Nephron progenitor cell (in vitro differentiated cells): ENCODE results near the gene CCDC152.

Experiments
- DNase-seq: peaks from one replicate; pipeline ENCODE4 v3.0.0; 2021
- H3K27ac Mint-ChIP-seq: 2 replicates; pipeline ENCODE4 v1.8.0; 2021; ENCODE audit warnings: mild to moderate bottlenecking, moderate library complexity, mixed read lengths
- H3K27me3 Mint-ChIP-seq: 2 replicates; pipeline ENCODE4 v1.8.0; 2021; ENCODE audit warnings: mild to moderate bottlenecking, low read depth, mixed read lengths; ENCODE audit not compliant: poor library complexity
- H3K36me3 Mint-ChIP-seq: 2 replicates; pipeline ENCODE4 v1.8.0; 2021; ENCODE audit warnings: low read depth, mixed read lengths
- H3K4me1 Mint-ChIP-seq: 2 replicates; pipeline ENCODE4 v1.8.0; 2021; ENCODE audit warnings: mixed read lengths
- H3K4me3 Mint-ChIP-seq: 2 replicates; pipeline ENCODE4 v1.8.0; 2021; ENCODE audit warnings: mild to moderate bottlenecking, moderate library complexity, mixed read lengths
- H3K9me3 Mint-ChIP-seq: 2 replicates; pipeline ENCODE4 v1.8.0; 2021; ENCODE audit warnings: mild to moderate bottlenecking, moderate library complexity, mixed read lengths
- TF ChIP-seq, protein P1 (sequence below): fragments of 200-600 bp; sonication (generic); IDR thresholded peaks from 2 replicates; pipeline ENCODE4 v1.5.0; 2021; ENCODE audit warnings: antibody characterized with exemption

CCDC152 gene

DNA sequence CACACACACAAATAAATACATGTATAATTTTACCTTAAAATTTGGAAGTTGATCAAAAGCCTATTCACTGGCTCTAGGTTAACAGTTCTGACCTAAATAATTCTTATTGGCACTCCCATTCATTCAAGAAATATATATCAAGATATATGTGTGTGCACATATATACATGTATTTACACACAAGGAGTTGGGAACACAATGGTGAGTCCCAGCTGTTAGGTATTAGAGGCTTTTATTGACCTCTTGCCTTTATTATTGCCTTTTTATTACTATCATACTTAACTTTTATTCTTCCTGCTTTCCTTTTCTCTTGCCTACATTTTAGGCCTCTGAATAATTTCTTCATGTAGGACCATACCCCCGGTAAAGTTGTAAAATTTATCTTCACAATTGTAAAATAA is 25.0 kb downstream of the CCDC152 start:
- no peak overlapping the region for H3K4me3 Mint-ChIP-seq
- TF ChIP-seq, protein P1, sequence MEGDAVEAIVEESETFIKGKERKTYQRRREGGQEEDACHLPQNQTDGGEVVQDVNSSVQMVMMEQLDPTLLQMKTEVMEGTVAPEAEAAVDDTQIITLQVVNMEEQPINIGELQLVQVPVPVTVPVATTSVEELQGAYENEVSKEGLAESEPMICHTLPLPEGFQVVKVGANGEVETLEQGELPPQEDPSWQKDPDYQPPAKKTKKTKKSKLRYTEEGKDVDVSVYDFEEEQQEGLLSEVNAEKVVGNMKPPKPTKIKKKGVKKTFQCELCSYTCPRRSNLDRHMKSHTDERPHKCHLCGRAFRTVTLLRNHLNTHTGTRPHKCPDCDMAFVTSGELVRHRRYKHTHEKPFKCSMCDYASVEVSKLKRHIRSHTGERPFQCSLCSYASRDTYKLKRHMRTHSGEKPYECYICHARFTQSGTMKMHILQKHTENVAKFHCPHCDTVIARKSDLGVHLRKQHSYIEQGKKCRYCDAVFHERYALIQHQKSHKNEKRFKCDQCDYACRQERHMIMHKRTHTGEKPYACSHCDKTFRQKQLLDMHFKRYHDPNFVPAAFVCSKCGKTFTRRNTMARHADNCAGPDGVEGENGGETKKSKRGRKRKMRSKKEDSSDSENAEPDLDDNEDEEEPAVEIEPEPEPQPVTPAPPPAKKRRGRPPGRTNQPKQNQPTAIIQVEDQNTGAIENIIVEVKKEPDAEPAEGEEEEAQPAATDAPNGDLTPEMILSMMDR = no peak
- no peak overlapping the region for H3K27ac Mint-ChIP-seq
- no peak for DNase-seq
- no peaks in the 10 kb centered on the region for H3K4me1 Mint-ChIP-seq
- H3K27me3 Mint-ChIP-seq = no peaks in the 10 kb centered on the region
- peaks cover 19% of the 10 kb centered on the region for H3K9me3 Mint-ChIP-seq
- peaks cover 3% of the 10 kb centered on the region for H3K36me3 Mint-ChIP-seq

DNA sequence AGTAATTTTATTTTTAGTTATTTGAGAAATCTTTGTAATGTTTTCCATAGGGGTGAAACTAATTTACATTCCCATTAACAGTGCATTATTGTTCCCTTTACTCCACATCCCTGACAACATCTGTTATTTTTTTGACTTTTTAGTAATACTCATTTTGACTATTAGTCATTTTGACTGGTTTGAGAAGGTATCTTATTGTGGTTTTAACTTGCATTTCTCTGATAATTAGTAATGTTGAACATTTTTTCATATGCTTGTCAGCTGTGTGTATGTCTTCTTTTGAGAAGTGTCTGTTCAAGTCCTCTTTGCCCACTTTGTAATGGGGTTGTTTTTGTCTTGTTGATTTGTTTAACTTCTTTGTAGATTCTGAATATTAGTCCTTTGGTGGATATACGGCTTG is 27.5 kb downstream of the CCDC152 start:
- TF ChIP-seq, protein P1 = no peak
- H3K27ac Mint-ChIP-seq = no peak overlapping the region
- DNase-seq = no peak
- H3K9me3 Mint-ChIP-seq = peaks cover 36% of the 10 kb centered on the region
- peaks cover 12% of the 10 kb centered on the region for H3K36me3 Mint-ChIP-seq
- no peak overlapping the region for H3K4me3 Mint-ChIP-seq
- H3K4me1 Mint-ChIP-seq = no peaks in the 10 kb centered on the region
- no peaks in the 10 kb centered on the region for H3K27me3 Mint-ChIP-seq

DNA sequence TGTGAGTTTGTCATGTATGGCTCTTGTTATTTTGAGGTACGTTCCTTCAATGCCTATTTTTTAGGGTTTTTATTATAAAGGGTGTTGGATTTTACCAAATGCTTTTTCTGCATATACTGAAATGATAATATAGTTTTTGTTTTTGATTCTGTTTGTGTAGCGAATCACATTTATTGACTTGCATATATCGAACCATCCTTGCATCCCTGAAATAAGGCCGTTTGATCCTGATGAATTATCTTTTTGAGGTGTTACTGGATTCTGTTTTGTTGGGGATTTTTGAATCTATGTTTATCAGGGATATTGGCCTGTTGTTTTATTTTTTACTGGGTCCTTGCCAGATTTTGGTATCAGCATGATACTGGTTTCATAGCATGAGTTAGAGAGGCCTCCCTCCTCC is 29.1 kb downstream of the CCDC152 start:
- H3K9me3 Mint-ChIP-seq = peaks cover 42% of the 10 kb centered on the region
- DNase-seq = no peak
- H3K36me3 Mint-ChIP-seq = peaks cover 12% of the 10 kb centered on the region
- TF ChIP-seq, protein P1 = no peak
- H3K4me1 Mint-ChIP-seq = no peaks in the 10 kb centered on the region
- H3K4me3 Mint-ChIP-seq = no peak overlapping the region
- H3K27me3 Mint-ChIP-seq = no peaks in the 10 kb centered on the region
- H3K27ac Mint-ChIP-seq = no peak overlapping the region

DNA sequence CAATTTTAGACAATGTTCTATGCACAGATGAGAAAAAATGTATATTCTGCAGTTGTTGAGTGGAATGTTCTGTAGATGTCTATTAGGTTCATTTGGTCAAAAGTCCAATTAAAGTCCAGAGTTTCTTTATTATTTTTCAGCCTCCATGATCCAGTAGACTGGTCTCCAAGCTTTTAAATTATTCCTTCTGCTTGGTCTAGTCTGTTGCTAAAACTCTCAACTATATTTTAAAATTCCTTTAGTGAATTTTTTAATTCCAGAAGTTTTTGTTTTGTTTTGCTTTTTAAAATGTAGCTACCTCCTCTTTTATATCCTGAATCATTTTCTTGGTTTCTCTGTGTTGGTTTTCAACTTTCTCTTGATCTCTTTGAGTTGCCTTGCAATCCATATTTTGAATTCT is 30.5 kb downstream of the CCDC152 start:
- TF ChIP-seq, protein P1 = no peak
- no peak for DNase-seq
- Mint-ChIP-seq H3K27me3 (no peaks in the 10 kb centered on the region), H3K4me3 (no peak overlapping the region), H3K27ac (no peak overlapping the region), H3K36me3 (peaks cover 12% of the 10 kb centered on the region), H3K4me1 (no peaks in the 10 kb centered on the region), H3K9me3 (peaks cover 42% of the 10 kb centered on the region)

DNA sequence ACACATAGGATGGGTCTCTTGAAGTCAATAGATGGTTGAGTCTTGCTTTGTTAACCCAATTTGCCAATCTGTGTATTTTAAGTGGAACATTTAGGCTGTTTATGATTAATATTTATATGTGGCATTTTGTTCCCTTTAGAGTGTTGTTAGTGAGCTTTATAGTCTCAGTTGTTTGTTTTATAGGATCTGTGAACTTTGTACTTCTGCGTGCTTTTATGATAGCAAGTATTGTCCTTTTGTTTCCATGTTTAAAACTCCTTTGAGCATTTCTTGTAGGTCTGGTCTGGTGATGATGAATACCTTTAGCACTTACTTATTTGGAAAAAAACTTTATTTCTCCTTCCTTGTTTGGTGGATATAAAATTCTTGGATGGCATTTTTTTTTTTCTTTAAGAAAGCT is 31.2 kb downstream of the CCDC152 start:
- no peak for DNase-seq
- Mint-ChIP-seq H3K36me3 (peaks cover 12% of the 10 kb centered on the region), H3K9me3 (peaks cover 44% of the 10 kb centered on the region), H3K27ac (no peak overlapping the region), H3K4me1 (no peaks in the 10 kb centered on the region), H3K27me3 (no peaks in the 10 kb centered on the region), H3K4me3 (no peak overlapping the region)
- TF ChIP-seq, protein P1 = no peak

DNA sequence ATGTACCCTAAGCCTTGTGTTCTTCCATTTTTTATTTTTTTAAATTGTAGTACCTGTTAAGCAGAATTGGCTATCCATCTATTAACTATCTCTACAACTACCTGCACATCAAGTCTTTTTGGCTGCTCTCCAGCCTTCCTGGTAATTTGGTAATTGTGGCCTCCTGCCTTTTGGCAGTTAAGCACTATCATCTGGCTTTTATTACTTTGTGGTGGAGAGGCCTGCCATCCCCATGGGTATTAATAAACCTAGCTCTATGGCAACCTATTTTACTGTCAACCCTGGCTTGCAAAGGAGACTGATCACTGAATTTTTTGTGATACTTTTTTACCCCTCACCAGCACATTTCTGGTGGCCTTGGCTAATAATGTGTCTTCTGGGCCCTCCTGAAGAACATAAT is 34.5 kb downstream of the CCDC152 start:
- no peak overlapping the region for H3K27ac Mint-ChIP-seq
- no peak overlapping the region for H3K4me3 Mint-ChIP-seq
- TF ChIP-seq, protein P1 = no peak
- no peaks in the 10 kb centered on the region for H3K4me1 Mint-ChIP-seq
- peaks cover 39% of the 10 kb centered on the region for H3K9me3 Mint-ChIP-seq
- peaks cover 12% of the 10 kb centered on the region for H3K36me3 Mint-ChIP-seq
- DNase-seq = no peak
- no peaks in the 10 kb centered on the region for H3K27me3 Mint-ChIP-seq
